ENCODE results near the gene IDH3G. TPM values are rescaled to one million over a fixed set of nuclear protein-coding genes. Genes with fewer than 3 reads are reported as not detected.

Gene IDH3G
- total RNA-seq, 1 experiment from 2014 or later = 43.2 TPM

DNA sequence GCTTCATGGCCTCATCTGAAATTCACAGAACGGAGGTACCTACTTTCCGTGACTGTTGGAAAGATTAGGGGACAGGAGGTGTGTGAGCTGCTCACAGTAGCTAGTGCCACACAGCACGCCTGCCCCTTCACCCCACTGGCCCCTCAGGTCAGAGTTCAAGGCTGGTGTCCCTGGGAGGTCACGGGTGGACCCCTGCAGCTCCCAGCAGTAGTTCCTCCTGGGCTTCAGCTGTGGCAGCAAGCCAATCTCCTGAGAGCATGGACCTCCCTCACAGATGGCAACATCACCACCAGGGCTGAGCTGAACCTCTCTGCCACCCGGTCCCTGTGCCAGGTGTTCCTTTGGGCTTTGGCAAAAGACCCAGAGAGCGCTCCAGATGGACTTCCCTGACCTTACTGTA lies 1.8 kb downstream of the IDH3G start:
- peaks cover 4% of the 10 kb centered on the region for H3K23me2 ChIP-seq (ENCODE audit: insufficient read length, low read depth, low read length, poor library complexity, severe bottlenecking)
- H2BK120ac ChIP-seq (ENCODE audit: low read depth, low read length, poor library complexity, severe bottlenecking) = no peak overlapping the region
- Mint-ChIP-seq H3K36me3 (ENCODE audit: insufficient read depth in 1 of 3, low read depth in 3 of 3) (peaks cover 30 to 46% (median 35%) of the 10 kb centered on the region in 3 experiments), H3K4me3 (no peak overlapping the region), H3K9me3 (peaks cover 58 to 75% of the 10 kb centered on the region in 2 experiments), H3K4me1 (peaks cover 7 to 12% of the 10 kb centered on the region in 2 experiments; a peak in 3 of 4 replicates), H3K27ac (no peak overlapping the region), H3K27me3 (ENCODE audit: low read depth) (no peaks in the 10 kb centered on the region; the same call in 1 of the 2 replicates)
- H3K4me1 ChIP-seq (ENCODE audit: insufficient read depth, low read length) = no peaks in the 10 kb centered on the region
- TF ChIP-seq, protein P1, sequence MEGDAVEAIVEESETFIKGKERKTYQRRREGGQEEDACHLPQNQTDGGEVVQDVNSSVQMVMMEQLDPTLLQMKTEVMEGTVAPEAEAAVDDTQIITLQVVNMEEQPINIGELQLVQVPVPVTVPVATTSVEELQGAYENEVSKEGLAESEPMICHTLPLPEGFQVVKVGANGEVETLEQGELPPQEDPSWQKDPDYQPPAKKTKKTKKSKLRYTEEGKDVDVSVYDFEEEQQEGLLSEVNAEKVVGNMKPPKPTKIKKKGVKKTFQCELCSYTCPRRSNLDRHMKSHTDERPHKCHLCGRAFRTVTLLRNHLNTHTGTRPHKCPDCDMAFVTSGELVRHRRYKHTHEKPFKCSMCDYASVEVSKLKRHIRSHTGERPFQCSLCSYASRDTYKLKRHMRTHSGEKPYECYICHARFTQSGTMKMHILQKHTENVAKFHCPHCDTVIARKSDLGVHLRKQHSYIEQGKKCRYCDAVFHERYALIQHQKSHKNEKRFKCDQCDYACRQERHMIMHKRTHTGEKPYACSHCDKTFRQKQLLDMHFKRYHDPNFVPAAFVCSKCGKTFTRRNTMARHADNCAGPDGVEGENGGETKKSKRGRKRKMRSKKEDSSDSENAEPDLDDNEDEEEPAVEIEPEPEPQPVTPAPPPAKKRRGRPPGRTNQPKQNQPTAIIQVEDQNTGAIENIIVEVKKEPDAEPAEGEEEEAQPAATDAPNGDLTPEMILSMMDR (conservative IDR thresholded peaks at IDR 0.05) = no peak
- H3K23ac ChIP-seq (ENCODE audit: insufficient read length, low read depth, low read length) = no peak overlapping the region
- H3K9me3 ChIP-seq (ENCODE audit: control insufficient read depth, low read depth, low read length) = peaks cover 35% of the 10 kb centered on the region
- H3K4me2 ChIP-seq (ENCODE audit: insufficient read depth, insufficient read length, low read length) = no peak overlapping the region
- H2AFZ ChIP-seq (ENCODE audit: low read length) = no peak overlapping the region
- no peak overlapping the region for H3K56ac ChIP-seq (ENCODE audit: insufficient read length, low read depth, low read length)
- H3K18ac ChIP-seq (ENCODE audit: insufficient read length, low read depth, low read length) = no peak overlapping the region
- no peak for DNase-seq
- no peak overlapping the region for H3K9ac ChIP-seq (ENCODE audit: extremely low read depth, insufficient read length, low read length)
- no peak overlapping the region for H3T11ph ChIP-seq (ENCODE audit: low read length)
- no peaks in the 10 kb centered on the region for H3K27me3 ChIP-seq (ENCODE audit: insufficient read depth, low read length)
- no peak overlapping the region for H3K4ac ChIP-seq (ENCODE audit: low read depth, low read length)
- H3K79me1 ChIP-seq (ENCODE audit: insufficient read depth, low read depth, low read length, poor library complexity, severe bottlenecking) = no peaks in the 10 kb centered on the region
- H2AK5ac ChIP-seq (ENCODE audit: insufficient read length, low read length) = no peak overlapping the region
- WGBS (ENCODE audit: extremely low coverage, insufficient read length, low lambda C conversion rate) = no CpG with 5 or more reads among the region's 6 CpGs
- H3K27ac ChIP-seq (ENCODE audit: insufficient read length, low read depth, low read length) = no peak overlapping the region
- H2BK15ac ChIP-seq (ENCODE audit: low read depth, low read length) = no peak overlapping the region
- H2BK20ac ChIP-seq (ENCODE audit: low read depth, low read length, poor library complexity, severe bottlenecking) = no peak overlapping the region
- H4K8ac ChIP-seq (replicated peaks; ENCODE audit: insufficient read length, low read depth, low read length) = no peak overlapping the region
- H4K20me1 ChIP-seq (ENCODE audit: control insufficient read depth, insufficient read depth, insufficient read length) = no peaks in the 10 kb centered on the region
- peaks cover 4% of the 10 kb centered on the region; the same call in 1 of the 2 replicates for H3K79me2 ChIP-seq (ENCODE audit: insufficient read depth, low read length)
- no peak overlapping the region for H4K5ac ChIP-seq (ENCODE audit: insufficient read length, low read depth, low read length)
- no peak overlapping the region for H3K14ac ChIP-seq (ENCODE audit: insufficient read depth, low read length)
- no peak overlapping the region for H4K91ac ChIP-seq (ENCODE audit: insufficient read length, low read depth, low read length)
- H2BK12ac ChIP-seq (ENCODE audit: insufficient read length, low read depth, low read length) = no peak overlapping the region
- H2BK5ac ChIP-seq (ENCODE audit: insufficient read length, low read length) = no peak overlapping the region

Data from H9 (cell line).